Skeletal muscle tissue (tissue), 4 donors: ENCODE measurements around the gene ACOX3. TPM values are rescaled to one million over a fixed set of nuclear protein-coding genes. Genes with fewer than 3 reads are reported as not detected.
"Not testable (repeated sequence)": the region's sequence is repeated elsewhere in the genome, so short reads cannot be mapped to it uniquely, and the experiment has no call there.

Source experiments
- H3K27ac ChIP-seq: one replicate; pipeline ENCODE4 v1.7.0; 2013; ENCODE audit warnings: mild to moderate bottlenecking, low read depth, low read length, inconsistent platforms
- H3K27me3 ChIP-seq, 3 donors: one replicate each; pipeline ENCODE4 v1.7.0; 2013; ENCODE audit warnings: low read length in 3 of 3; ENCODE audit not compliant: control insufficient read depth in 3 of 3, insufficient read depth in 3 of 3
- H3K36me3 ChIP-seq, 3 donors: one replicate each; pipeline ENCODE4 v1.7.0; 2013; ENCODE audit warnings: low read length in 3 of 3; ENCODE audit not compliant: control insufficient read depth in 3 of 3, insufficient read depth in 3 of 3
- H3K4me1 ChIP-seq, 3 donors: one replicate each; pipeline ENCODE4 v1.7.0; 2013; ENCODE audit warnings: low read length in 3 of 3, mild to moderate bottlenecking in 3 of 3; ENCODE audit not compliant: control insufficient read depth in 3 of 3, insufficient read depth in 3 of 3
- H3K4me3 ChIP-seq, 3 donors: one replicate each; pipeline ENCODE4 v1.7.0; 2013; ENCODE audit warnings: low read length in 3 of 3
- H3K9ac ChIP-seq, 3 donors: one replicate each; pipeline ENCODE4 v1.7.0; 2013; ENCODE audit warnings: low read length in 3 of 3, mild to moderate bottlenecking in 3 of 3, moderate library complexity in 2 of 3, low read depth in 1 of 3
- H3K9me3 ChIP-seq, 3 donors: one replicate each; pipeline ENCODE4 v1.7.0; 2013; ENCODE audit warnings: low read length in 3 of 3; ENCODE audit not compliant: control insufficient read depth in 3 of 3
- total RNA-seq: library from RNA; depleted of rRNA; stranded (reverse); fragments of >200 nt; gene quantifications from one replicate; pipeline ENCODE4 v1.2.3, GENCODE V29; 2014
- donor health status: Osteomylitis.

The ACOX3 gene
- total RNA-seq, 1 donor from 2014 or later = 21.9 TPM

- not testable (repeated sequence) for H3K4me1 ChIP-seq, H3K27ac ChIP-seq, H3K9me3 ChIP-seq, H3K4me3 ChIP-seq, H3K9ac ChIP-seq, H3K27me3 ChIP-seq
- H3K36me3 ChIP-seq = peaks cover 8 to 14% (median 10%) of the 10 kb centered on the region in 3 donors
These were observed 20.4 kb downstream of the ACOX3 start for GRCh38 chr4:8420151-8420550.

- Histone ChIP-seq H3K4me3 (no peak overlapping the region), H3K9me3 (no peaks in the 10 kb centered on the region), H3K27me3 (no peaks in the 10 kb centered on the region), H3K27ac (no peak overlapping the region), H3K4me1 (peaks cover 0 to 7% (median 6%) of the 10 kb centered on the region in 3 donors), H3K36me3 (peaks cover 15 to 21% (median 16%) of the 10 kb centered on the region in 3 donors), H3K9ac (no peak overlapping the region)
These were observed 21.1 kb downstream of the ACOX3 start for GRCh38 chr4:8419222-8420041.

- Histone ChIP-seq H3K9me3 (no peaks in the 10 kb centered on the region), H3K27ac (no peak overlapping the region), H3K4me3 (no peak overlapping the region), H3K27me3 (no peaks in the 10 kb centered on the region), H3K9ac (no peak overlapping the region), H3K4me1 (peaks cover 0 to 7% (median 6%) of the 10 kb centered on the region in 3 donors), H3K36me3 (peaks cover 30 to 33% (median 30%) of the 10 kb centered on the region in 3 donors)
These were observed 23.4 kb downstream of the ACOX3 start for GRCh38 chr4:8417071-8417614.

- H3K27ac ChIP-seq = no peak overlapping the region
- peaks cover 35 to 48% (median 37%) of the 10 kb centered on the region in 3 donors for H3K36me3 ChIP-seq
- no peak overlapping the region for H3K9ac ChIP-seq
- peaks cover 0 to 8% (median 1%) of the 10 kb centered on the region in 3 donors for H3K4me1 ChIP-seq
- no peaks in the 10 kb centered on the region for H3K27me3 ChIP-seq
- no peaks in the 10 kb centered on the region for H3K9me3 ChIP-seq
- H3K4me3 ChIP-seq = no peak overlapping the region
These were observed 26.1 kb downstream of the ACOX3 start for GRCh38 chr4:8414377-8414776.

GRCh38 chr4:8412288-8412687 is 28.2 kb downstream of the ACOX3 start:
- peaks cover 42 to 59% (median 50%) of the 10 kb centered on the region in 3 donors for H3K36me3 ChIP-seq
- H3K9ac ChIP-seq = no peak overlapping the region
- H3K9me3 ChIP-seq = no peaks in the 10 kb centered on the region
- peaks cover 0 to 8% (median 0%) of the 10 kb centered on the region in 3 donors for H3K4me1 ChIP-seq
- no peak overlapping the region for H3K4me3 ChIP-seq
- H3K27me3 ChIP-seq = no peaks in the 10 kb centered on the region
- no peak overlapping the region for H3K27ac ChIP-seq

- H3K27me3 ChIP-seq = no peaks in the 10 kb centered on the region
- peaks cover 42 to 59% (median 50%) of the 10 kb centered on the region in 3 donors for H3K36me3 ChIP-seq
These were observed 29.0 kb downstream of the ACOX3 start for GRCh38 chr4:8411351-8412180.

GRCh38 chr4:8410641-8411271 is 29.8 kb downstream of the ACOX3 start:
- Histone ChIP-seq H3K4me1 (peaks cover 0 to 8% (median 0%) of the 10 kb centered on the region in 3 donors), H3K36me3 (peaks cover 42 to 57% (median 48%) of the 10 kb centered on the region in 3 donors), H3K27me3 (no peaks in the 10 kb centered on the region), H3K4me3 (no peak overlapping the region), H3K9me3 (no peaks in the 10 kb centered on the region), H3K27ac (no peak overlapping the region), H3K9ac (no peak overlapping the region)

More at GRCh38 chr4:8411351-8412180, 29.0 kb downstream of the ACOX3 start:
- Histone ChIP-seq H3K9me3 (no peaks in the 10 kb centered on the region), H3K27ac (no peak overlapping the region), H3K4me3 (no peak overlapping the region), H3K4me1 (peaks cover 0 to 8% (median 0%) of the 10 kb centered on the region in 3 donors), H3K9ac (no peak overlapping the region)

GRCh38 chr4:8410066-8410625 is 30.4 kb downstream of the ACOX3 start:
- Histone ChIP-seq H3K36me3 (peaks cover 42 to 59% (median 50%) of the 10 kb centered on the region in 3 donors), H3K9ac (no peak overlapping the region), H3K27ac (no peak overlapping the region), H3K27me3 (no peaks in the 10 kb centered on the region), H3K4me1 (peaks cover 0 to 8% (median 0%) of the 10 kb centered on the region in 3 donors), H3K4me3 (no peak overlapping the region), H3K9me3 (no peaks in the 10 kb centered on the region)

GRCh38 chr4:8409264-8410065 is 31.1 kb downstream of the ACOX3 start:
- Histone ChIP-seq H3K27ac (no peak overlapping the region), H3K9me3 (no peaks in the 10 kb centered on the region), H3K4me1 (peaks cover 0 to 8% (median 0%) of the 10 kb centered on the region in 3 donors), H3K9ac (no peak overlapping the region), H3K36me3 (peaks cover 39 to 61% (median 48%) of the 10 kb centered on the region in 3 donors), H3K27me3 (no peaks in the 10 kb centered on the region), H3K4me3 (no peak overlapping the region)
